NCI-H1436 (cell line): ENCODE results near the gene HSPA1B.
"Not testable (repeated sequence)": the region's sequence is repeated elsewhere in the genome, so short reads cannot be mapped to it uniquely, and the experiment has no call there.

Source experiments
- DNase-seq: peaks from one replicate; lab custom pipeline; 2025; lab: John Stamatoyannopoulos, UW

Gene HSPA1B

GRCh38 chr6:31799781-31800180 is 27.8 kb upstream of the HSPA1B start:
- DNase-seq: no peak

DNA sequence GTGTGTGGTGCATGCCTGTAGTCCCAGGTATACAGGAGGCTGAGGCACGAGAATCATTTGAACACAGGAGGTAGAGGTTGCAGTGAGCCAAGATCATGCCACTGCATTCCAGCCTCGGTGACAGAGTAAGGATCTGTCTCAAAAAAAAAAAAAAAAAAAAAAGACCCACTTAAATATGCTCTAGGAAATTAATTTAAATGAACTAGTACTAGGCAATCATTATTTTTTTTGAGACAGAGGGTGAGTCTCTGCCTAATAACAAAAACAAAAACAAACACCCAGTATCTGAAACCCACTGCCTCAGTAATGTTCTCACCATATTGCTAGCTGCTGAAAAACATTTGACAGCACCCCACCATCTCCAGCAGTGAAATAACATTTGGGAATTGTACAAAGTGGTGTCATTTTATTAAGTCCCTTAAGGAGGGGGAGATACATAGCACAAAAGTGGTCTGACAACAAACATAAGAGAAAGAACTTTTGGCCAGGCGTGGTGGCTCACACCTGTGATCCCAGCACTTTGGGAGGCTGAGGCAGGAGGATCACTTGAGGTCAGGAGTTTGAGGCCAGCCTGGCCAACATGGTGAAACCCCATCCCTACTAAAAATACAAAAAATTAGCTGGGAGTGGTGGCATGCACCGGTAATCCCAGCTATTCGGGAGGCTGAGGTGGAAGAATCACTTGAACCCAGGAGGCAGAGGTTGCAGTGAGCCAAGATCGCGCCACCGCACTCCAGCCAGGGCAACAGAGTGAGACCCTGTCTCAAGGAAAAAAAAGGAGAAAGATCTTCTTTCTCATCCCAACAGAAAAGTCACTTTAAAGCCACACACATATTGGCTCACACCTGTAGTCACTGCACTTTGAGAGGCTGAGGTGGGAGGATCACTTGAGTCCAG is 26.3 kb upstream of the HSPA1B start:
- DNase-seq: not testable (repeated sequence)

DNA sequence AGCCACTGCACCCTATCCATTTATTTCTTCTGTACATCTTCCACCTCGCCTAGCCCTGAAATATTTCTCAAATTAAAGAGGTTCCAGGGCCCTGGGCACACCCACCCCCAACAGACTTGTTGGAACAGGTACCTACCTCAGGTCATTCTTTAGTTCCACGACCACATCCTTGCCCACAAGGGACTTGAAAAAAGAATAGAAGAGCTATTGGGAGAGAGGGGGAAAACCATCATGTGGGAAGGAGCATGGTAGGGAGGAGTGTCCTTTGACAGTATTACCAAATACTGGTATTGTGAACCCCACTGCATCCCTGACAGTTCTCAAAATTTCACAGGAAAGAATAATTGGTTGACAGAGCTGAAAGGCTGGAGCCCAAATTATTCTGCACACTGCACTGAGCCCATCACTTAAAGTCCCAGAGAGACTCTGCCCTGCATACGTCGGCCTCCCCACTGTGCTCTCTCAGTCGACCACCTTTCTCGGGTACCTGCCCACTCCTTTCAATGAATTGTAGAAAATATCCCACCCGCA is 21.5 kb upstream of the HSPA1B start:
- no peak for DNase-seq

- peak; percentile 96 for DNase-seq
Measured at GRCh38 chr6:31806470-31807272, 20.9 kb upstream of the HSPA1B start, which contains the start of gene LSM2. TSS of gene LSM2 (minus strand) at chr6:31806966. CDS start at chr6:31806757, 209 bp downstream.

- not testable (repeated sequence) for DNase-seq
Measured at GRCh38 chr6:31808599-31808998, 18.9 kb upstream of the HSPA1B start.

GRCh38 chr6:31811645-31812044 is 15.9 kb upstream of the HSPA1B start:
- DNase-seq: no peak

DNA sequence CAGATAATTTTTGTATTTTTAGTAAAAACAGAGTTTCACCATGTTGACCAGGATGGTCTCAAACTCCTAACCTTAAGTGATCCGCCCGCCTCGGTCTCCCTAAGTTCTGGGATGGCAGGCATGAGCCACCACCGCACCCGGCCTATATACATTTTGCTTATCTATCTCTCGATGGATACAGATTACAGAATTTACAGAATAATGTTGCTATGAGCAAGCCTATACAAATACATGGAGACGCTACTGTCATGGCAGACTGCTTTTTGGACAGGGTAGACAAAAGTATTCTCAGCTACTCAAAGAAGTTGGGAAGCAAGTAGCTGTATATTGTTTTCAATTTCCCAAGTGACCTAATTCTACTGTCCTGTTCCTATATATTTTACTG is 14.1 kb upstream of the HSPA1B start:
- no peak for DNase-seq

GRCh38 chr6:31814677-31815024 is 12.9 kb upstream of the HSPA1B start:
- DNase-seq: peak; percentile 86

- DNase-seq: peak; percentile 92
Measured at GRCh38 chr6:31815025-31815838, 12.3 kb upstream of the HSPA1B start, which contains the start of the genes HSPA1A and HSPA1L. TSS of gene HSPA1A (plus strand) at chr6:31815543. CDS start at chr6:31815757, 214 bp downstream. TSS of gene HSPA1L (minus strand) at chr6:31815283. CDS start at chr6:31811972, 3,311 bp downstream.

DNA sequence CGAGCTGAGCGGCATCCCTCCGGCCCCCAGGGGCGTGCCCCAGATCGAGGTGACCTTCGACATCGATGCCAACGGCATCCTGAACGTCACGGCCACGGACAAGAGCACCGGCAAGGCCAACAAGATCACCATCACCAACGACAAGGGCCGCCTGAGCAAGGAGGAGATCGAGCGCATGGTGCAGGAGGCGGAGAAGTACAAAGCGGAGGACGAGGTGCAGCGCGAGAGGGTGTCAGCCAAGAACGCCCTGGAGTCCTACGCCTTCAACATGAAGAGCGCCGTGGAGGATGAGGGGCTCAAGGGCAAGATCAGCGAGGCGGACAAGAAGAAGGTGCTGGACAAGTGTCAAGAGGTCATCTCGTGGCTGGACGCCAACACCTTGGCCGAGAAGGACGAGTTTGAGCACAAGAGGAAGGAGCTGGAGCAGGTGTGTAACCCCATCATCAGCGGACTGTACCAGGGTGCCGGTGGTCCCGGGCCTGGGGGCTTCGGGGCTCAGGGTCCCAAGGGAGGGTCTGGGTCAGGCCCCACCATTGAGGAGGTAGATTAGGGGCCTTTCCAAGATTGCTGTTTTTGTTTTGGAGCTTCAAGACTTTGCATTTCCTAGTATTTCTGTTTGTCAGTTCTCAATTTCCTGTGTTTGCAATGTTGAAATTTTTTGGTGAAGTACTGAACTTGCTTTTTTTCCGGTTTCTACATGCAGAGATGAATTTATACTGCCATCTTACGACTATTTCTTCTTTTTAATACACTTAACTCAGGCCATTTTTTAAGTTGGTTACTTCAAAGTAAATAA is 10.2 kb upstream of the HSPA1B start:
- not testable (repeated sequence) for DNase-seq

- not testable (repeated sequence) for DNase-seq
Measured at GRCh38 chr6:31817929-31818511, 9.5 kb upstream of the HSPA1B start.

- no peak for DNase-seq
Measured at GRCh38 chr6:31819871-31820299, 7.7 kb upstream of the HSPA1B start.

GRCh38 chr6:31820399-31820798 is 7.1 kb upstream of the HSPA1B start:
- DNase-seq: not testable (repeated sequence)

DNA sequence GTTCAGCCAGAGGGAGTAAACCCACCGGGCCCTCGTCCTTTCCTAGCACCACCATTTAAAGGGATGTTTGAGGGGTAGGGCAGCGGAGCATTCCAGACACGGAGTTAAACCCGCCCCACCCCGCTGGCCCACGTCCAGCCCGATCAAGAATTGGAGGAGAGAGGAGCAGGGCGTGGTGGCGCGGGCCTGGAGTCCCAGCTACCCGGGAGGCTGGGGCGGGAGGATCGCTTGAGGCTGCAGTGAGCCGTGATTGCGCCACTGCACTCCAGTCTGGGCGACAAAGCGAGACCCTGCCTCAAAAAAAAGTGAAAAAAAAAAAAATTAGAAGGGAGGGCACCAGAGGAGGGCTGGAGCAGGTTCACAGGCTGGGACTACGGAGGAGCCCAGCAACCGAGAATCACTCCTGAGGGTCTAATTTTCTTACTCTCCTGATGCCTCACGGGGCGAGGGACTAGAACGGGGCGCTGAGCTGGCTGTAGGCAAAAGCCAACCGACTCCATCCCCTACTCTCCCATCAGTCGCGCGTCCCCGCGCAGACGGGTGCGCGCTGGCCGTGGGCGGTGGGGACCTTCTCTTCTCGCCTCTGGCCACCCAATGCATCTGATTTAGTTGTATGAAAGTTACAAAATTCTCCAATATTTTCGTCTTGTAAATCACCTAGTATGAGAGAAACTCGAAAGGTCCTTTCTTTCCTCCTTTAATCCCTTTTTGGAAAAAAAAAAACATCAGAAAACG is 6.1 kb upstream of the HSPA1B start:
- peak; percentile 26 for DNase-seq

DNA sequence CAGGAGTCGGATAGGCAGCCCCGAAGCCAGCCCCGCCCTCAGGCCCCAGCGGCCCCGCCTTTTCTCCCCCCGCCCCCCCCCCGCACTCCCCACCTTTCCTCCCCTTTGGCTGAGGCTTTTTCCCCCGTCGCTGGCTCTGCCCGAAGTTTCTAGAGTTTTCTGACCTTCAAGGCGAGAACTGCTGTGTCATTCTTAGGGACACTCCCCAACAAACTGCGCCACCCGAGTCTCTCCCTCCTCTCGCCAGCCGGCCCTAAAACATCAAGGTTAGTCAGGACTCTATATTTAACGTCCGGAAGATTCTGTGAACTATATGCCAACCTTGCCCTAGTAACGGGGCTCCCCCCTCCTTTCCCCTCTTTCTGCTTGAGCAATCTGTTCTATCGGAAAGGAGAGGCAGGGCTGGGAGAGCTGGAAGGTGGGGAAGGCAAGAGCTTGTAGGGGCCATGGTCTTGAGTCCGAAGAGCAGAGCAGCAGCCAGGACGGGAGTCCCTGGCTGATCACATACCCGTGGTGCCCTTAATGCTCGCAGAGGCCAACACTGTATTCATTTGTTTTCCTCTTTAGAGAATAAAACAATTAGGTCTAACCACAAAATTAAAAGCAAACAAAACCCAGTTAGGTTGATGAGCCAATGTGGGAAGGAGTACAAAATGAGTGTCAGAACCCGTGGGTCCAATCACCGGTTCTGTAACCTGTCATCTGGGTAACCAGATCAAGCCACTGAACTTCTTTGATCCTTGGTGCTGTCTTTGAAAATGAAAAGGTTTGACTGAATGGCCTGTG is 5.3 kb upstream of the HSPA1B start:
- no peak for DNase-seq

- not testable (repeated sequence) for DNase-seq
Measured at GRCh38 chr6:31823592-31824196, 3.8 kb upstream of the HSPA1B start.

DNA sequence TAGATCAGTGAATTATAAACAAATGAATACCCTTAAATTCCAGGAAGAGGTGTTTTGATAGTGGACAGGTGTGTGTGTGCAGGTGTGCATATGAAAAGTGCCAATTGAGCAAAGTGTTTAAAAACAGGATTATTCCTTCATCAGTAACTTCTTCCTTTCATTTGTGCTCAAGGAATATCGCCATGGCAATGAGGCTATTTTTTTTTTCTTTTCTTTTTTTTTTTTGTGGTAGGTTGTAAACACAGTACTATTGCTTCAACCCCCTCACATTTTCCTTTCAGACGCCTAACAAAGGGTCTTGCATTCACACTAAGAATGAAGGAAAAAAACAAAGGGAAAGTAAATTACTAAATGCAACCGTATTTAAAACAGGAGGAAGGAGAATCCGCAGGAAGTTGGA is 2.0 kb upstream of the HSPA1B start:
- DNase-seq: no peak

GRCh38 chr6:31826793-31827285 is 699 bp upstream of the HSPA1B start:
- DNase-seq: peak; percentile 73
